ENCODE data around the gene PRR14L. TPM values are rescaled to one million over a fixed set of nuclear protein-coding genes. Genes with fewer than 3 reads are reported as not detected.

PRR14L gene
- total and polyA plus RNA-seq, 2 of the 13 experiments (the other 11 are each of a cell fraction or from before 2014, with no cell fraction given): 6.6 to 16.5 TPM

DNA sequence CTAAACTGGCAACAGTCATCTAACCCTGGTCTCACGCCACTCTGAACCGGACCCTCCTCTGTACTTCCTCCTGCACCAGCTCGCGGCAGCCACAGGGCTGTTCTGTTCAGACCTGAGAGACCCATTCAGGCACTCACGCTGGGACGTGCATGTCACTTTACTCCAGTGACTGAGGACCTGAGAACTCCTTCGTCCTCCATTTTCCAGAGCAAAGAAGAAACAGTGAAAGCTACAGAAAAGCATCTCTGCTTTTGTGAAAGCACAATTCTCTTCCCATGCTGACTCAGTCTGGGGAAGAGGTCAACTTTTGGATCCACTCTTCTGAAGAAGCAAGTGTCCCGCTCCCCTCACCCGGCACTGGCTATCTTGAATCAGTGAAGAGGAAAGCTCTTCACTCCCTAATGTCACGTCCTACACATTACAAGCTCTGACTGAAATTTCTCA lies 112.5 kb downstream of the PRR14L start (continued):
- TF ChIP-seq CCDC6 (CRISPR knock-in tag; IDR thresholded peaks at IDR 0.05) (no peak), PHF20 (CRISPR knock-in tag; IDR thresholded peaks at IDR 0.05) (no peak), ZNF616 (CRISPR knock-in tag; IDR thresholded peaks at IDR 0.05; ENCODE audit: low read depth) (no peak), KLF9 (CRISPR knock-in tag; IDR thresholded peaks at IDR 0.05; ENCODE audit: low read depth) (no peak)
- TF ChIP-seq, protein P1, sequence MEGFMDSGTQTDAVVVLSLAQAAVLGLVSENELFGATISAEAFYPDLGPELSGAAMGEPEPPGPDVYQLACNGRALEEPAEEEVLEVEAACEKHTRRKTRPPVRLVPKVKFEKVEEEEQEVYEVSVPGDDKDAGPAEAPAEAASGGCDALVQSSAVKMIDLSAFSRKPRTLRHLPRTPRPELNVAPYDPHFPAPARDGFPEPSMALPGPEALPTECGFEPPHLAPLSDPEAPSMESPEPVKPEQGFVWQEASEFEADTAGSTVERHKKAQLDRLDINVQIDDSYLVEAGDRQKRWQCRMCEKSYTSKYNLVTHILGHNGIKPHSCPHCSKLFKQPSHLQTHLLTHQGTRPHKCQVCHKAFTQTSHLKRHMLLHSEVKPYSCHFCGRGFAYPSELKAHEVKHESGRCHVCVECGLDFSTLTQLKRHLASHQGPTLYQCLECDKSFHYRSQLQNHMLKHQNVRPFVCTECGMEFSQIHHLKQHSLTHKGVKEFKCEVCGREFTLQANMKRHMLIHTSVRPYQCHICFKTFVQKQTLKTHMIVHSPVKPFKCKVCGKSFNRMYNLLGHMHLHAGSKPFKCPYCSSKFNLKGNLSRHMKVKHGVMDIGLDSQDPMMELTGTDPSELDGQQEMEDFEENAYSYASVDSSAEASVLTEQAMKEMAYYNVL (CRISPR knock-in tag; IDR thresholded peaks at IDR 0.05; ENCODE audit: borderline replicate concordance): no peak
- TF ChIP-seq, protein P2, sequence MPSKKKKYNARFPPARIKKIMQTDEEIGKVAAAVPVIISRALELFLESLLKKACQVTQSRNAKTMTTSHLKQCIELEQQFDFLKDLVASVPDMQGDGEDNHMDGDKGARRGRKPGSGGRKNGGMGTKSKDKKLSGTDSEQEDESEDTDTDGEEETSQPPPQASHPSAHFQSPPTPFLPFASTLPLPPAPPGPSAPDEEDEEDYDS (CRISPR knock-in tag; IDR thresholded peaks at IDR 0.05): no peak

DNA sequence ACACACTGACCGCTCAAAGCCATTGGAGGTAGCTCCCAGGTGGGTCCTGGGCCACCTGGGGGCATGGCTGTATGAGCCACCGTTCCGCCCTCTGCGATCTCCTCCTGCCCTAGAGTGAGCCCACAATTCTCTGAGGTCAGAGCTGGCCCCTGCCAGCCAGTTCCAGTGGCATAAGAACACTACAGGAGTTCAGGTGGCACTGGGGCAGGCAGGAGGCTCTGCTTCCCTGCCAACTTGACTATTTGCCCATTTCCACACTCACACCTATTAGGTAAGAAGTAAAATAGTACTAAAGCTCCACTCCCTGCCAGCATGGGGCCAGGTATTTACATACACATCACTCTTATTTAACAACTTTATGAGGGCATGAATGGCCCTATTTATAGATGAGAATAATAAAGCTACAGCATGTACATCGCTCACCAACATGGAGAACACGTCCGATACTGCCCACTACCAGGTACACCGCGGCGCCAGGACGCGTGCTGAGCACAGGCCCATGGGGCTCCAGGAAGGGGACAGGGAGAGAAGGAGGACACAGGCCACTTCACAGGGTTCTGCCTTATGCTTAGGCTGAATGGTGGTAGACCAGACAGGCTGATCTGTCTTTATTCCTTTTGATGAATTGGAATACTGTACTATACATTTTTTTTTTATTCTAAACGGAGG lies 114.2 kb downstream of the PRR14L start:
- Histone ChIP-seq H3K36me3 (replicated peaks in 1 of 2; ENCODE audit: control insufficient read depth in 1 of 2, insufficient read depth in 2 of 2, low read length in 2 of 2) (peaks cover 2 to 18% of the 10 kb centered on the region in 2 experiments; a peak in 3 of 5 replicates), H3K4me1 (ENCODE audit: insufficient read depth, low read length) (peaks cover 30% of the 10 kb centered on the region), H3K4me3 (replicated peaks in 1 of 3; ENCODE audit: insufficient read depth in 1 of 3, low read depth in 2 of 3, low read length in 3 of 3) (no peak overlapping the region), H2AFZ (ENCODE audit: low read length) (no peak overlapping the region), H3K79me2 (ENCODE audit: insufficient read depth, low read length) (peaks cover 42% of the 10 kb centered on the region), H3K9me3 (ENCODE audit: low read length) (no peaks in the 10 kb centered on the region), H3K27me3 (ENCODE audit: control insufficient read depth in 1 of 2, insufficient read depth in 2 of 2, low read length in 2 of 2) (no peaks in the 10 kb centered on the region), H3K27ac (ENCODE audit: extremely low read length, insufficient read depth, low read length) (no peak overlapping the region), H3K4me2 (ENCODE audit: low read depth, low read length) (no peak overlapping the region), H4K20me1 (ENCODE audit: insufficient read depth, low read length) (peaks cover 27% of the 10 kb centered on the region; the same call in 1 of the 2 replicates), H3K9ac (ENCODE audit: insufficient read depth, low read depth, low read length) (no peak overlapping the region)
- BruUV-seq (replicated peaks): no TSS peak
- CTCF ChIA-PET (ENCODE audit: low intra/inter-chr PET ratio, low total read pairs): interaction anchor here (2.5 kb wide), 1 partner anchor 80 kb away, joined by 24 read pairs; no protein-coding TSS in a partner anchor
- FAIRE-seq: no peak
- POLR2A ChIA-PET: no interaction called here
- TF ChIP-seq POLR2AphosphoS5 (IDR thresholded peaks at IDR 0.05; ENCODE audit: low read depth, low read length): no peak
- no peak for TF ChIP-seq ISL2 (CRISPR knock-in tag; IDR thresholded peaks at IDR 0.05)
- no peak for TF ChIP-seq TCF7 (IDR thresholded peaks at IDR 0.05; ENCODE audit: low read depth)
- TF ChIP-seq FOXJ3 (CRISPR knock-in tag; IDR thresholded peaks at IDR 0.05; ENCODE audit: borderline replicate concordance): no peak
- TF ChIP-seq, protein P3, sequence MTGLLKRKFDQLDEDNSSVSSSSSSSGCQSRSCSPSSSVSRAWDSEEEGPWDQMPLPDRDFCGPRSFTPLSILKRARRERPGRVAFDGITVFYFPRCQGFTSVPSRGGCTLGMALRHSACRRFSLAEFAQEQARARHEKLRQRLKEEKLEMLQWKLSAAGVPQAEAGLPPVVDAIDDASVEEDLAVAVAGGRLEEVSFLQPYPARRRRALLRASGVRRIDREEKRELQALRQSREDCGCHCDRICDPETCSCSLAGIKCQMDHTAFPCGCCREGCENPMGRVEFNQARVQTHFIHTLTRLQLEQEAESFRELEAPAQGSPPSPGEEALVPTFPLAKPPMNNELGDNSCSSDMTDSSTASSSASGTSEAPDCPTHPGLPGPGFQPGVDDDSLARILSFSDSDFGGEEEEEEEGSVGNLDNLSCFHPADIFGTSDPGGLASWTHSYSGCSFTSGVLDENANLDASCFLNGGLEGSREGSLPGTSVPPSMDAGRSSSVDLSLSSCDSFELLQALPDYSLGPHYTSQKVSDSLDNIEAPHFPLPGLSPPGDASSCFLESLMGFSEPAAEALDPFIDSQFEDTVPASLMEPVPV (CRISPR knock-in tag; IDR thresholded peaks at IDR 0.05): no peak
- no peak for TF ChIP-seq JUN (CRISPR knock-in tag; IDR thresholded peaks at IDR 0.05)
- TF ChIP-seq ZNF737 (CRISPR knock-in tag; IDR thresholded peaks at IDR 0.05; ENCODE audit: borderline replicate concordance): no peak
- no peak for TF ChIP-seq ZNF24 (IDR thresholded peaks at IDR 0.05)
- no peak for DNase-seq (ENCODE audit: low spot score)
- no peak for ATAC-seq
- in situ Hi-C loops (cut with HindIII; ENCODE audit: extremely low pct_ligation_motif_present, low pct_unique_long_range_greater_than_20kb): no loop called here
- 95% methylated on average over 12 of the region's 13 CpGs for WGBS (ENCODE audit: low lambda C conversion rate)
- intact Hi-C loops (cut with micrococcal nuclease; ENCODE audit: unreplicated experiment): no loop called here

Measured in HepG2 (cell line).